Pulmonary artery endothelial cell (primary cell): ENCODE data around the gene RBM8A. TPM values are rescaled to one million over a fixed set of nuclear protein-coding genes. Genes with fewer than 3 reads are reported as not detected.

Experiments
- DNase-seq: peaks from one replicate; pipeline ENCODE4 v3.0.0-alpha.2; 2011; ENCODE audit warnings: low read depth, low spot score
- total RNA-seq: library from RNA; depleted of rRNA; stranded (reverse); fragments of >200 nt; gene quantifications from 2 replicates; pipeline ENCODE4 v1.2.3, GENCODE V29; 2014

RBM8A gene
- total RNA-seq: 129 and 198 TPM in 2 replicates

GRCh38 chr1:145927063-145927886 is at the start of gene RBM8A:
TSS of gene RBM8A (minus strand) at chr1:145927484. CDS start at chr1:145927426, 58 bp downstream.
- DNase-seq: peak; percentile 96

- no peak for DNase-seq
Observed at GRCh38 chr1:145977016-145977415, 49.7 kb upstream of the RBM8A start.

- no peak for DNase-seq
Observed at GRCh38 chr1:145975216-145975615, 47.9 kb upstream of the RBM8A start.

- no peak for DNase-seq
Observed at GRCh38 chr1:145974721-145975120, 47.4 kb upstream of the RBM8A start.

GRCh38 chr1:145972580-145972979 is 45.3 kb upstream of the RBM8A start:
- DNase-seq: no peak

- no peak for DNase-seq
Observed at GRCh38 chr1:145967288-145967687, 40.0 kb upstream of the RBM8A start.

- no peak for DNase-seq
Observed at GRCh38 chr1:145965119-145965744, 37.9 kb upstream of the RBM8A start.

GRCh38 chr1:145964328-145965118 is 37.2 kb upstream of the RBM8A start, which contains the start of the genes ANKRD34A and POLR3GL:
TSS of gene ANKRD34A (minus strand) at chr1:145964575. CDS start at chr1:145961759, 2,816 bp downstream.
TSS of gene POLR3GL (plus strand) at chr1:145964690. CDS start at chr1:145974866, 10,176 bp downstream.
- peak; percentile 77 for DNase-seq

GRCh38 chr1:145963265-145964019 is 36.2 kb upstream of the RBM8A start:
- no peak for DNase-seq

GRCh38 chr1:145962157-145963102 is 35.1 kb upstream of the RBM8A start:
- no peak for DNase-seq

GRCh38 chr1:145961425-145962156 is 34.3 kb upstream of the RBM8A start:
- no peak for DNase-seq

- DNase-seq: no peak
Observed at GRCh38 chr1:145961109-145961424, 33.8 kb upstream of the RBM8A start.

GRCh38 chr1:145960468-145961108 is 33.3 kb upstream of the RBM8A start:
- DNase-seq: no peak

- no peak for DNase-seq
Observed at GRCh38 chr1:145959957-145960467, 32.7 kb upstream of the RBM8A start.

GRCh38 chr1:145959333-145959732 is 32.0 kb upstream of the RBM8A start:
- no peak for DNase-seq

GRCh38 chr1:145958734-145959133 is 31.4 kb upstream of the RBM8A start:
- no peak for DNase-seq

- DNase-seq: peak; percentile 90
Observed at GRCh38 chr1:145957443-145958319, 30.4 kb upstream of the RBM8A start, which contains the start of gene LIX1L. TSS of gene LIX1L (minus strand) at chr1:145958017. CDS start at chr1:145957927, 90 bp downstream.
